ENCODE measurements around the gene L3MBTL2. TPM values are rescaled to one million over a fixed set of nuclear protein-coding genes. Genes with fewer than 3 reads are reported as not detected.
"Not testable (repeated sequence)": the region's sequence is repeated elsewhere in the genome, so short reads cannot be mapped to it uniquely, and the experiment has no call there.

L3MBTL2 gene
- total and polyA plus RNA-seq, 2 experiments from 2014 or later, result 25.5 to 27.0 TPM

- Histone ChIP-seq H3K27ac (no peak overlapping the region), H3K36me3 (peaks cover 59% of the 10 kb centered on the region)
- TF ChIP-seq CTCF (IDR thresholded peaks at IDR 0.05; ENCODE audit: low read depth, low read length), result no peak
Observed at GRCh38 chr22:41177040-41177621, 28.0 kb upstream of the L3MBTL2 start.

GRCh38 chr22:41177622-41178424, 27.3 kb upstream of the L3MBTL2 start:
- no peak for TF ChIP-seq CTCF (IDR thresholded peaks at IDR 0.05; ENCODE audit: low read depth, low read length)
- H3K9me3 ChIP-seq (ENCODE audit: low read depth), result no peaks in the 10 kb centered on the region
- H3K36me3 ChIP-seq, result peaks cover 52% of the 10 kb centered on the region

More at GRCh38 chr22:41177040-41177621, 28.0 kb upstream of the L3MBTL2 start:
- Histone ChIP-seq H3K27me3 (no peaks in the 10 kb centered on the region), H3K9me3 (ENCODE audit: low read depth) (no peaks in the 10 kb centered on the region), H3K4me3 (no peak overlapping the region), H3K4me1 (ENCODE audit: low read depth) (peaks cover 10% of the 10 kb centered on the region)
- DNase-seq (ENCODE audit: low read depth in 1 of 2, low spot score in 1 of 2), result no peak

GRCh38 chr22:41178425-41178975, 26.6 kb upstream of the L3MBTL2 start:
- no peak for TF ChIP-seq CTCF (IDR thresholded peaks at IDR 0.05; ENCODE audit: low read depth, low read length)
- peaks cover 46% of the 10 kb centered on the region for H3K36me3 ChIP-seq
- no peak for DNase-seq (ENCODE audit: low read depth in 1 of 2, low spot score in 1 of 2)
- H3K9me3 ChIP-seq (ENCODE audit: low read depth), result no peaks in the 10 kb centered on the region
- no peak overlapping the region for H3K4me3 ChIP-seq
- no peaks in the 10 kb centered on the region for H3K27me3 ChIP-seq
- H3K4me1 ChIP-seq (ENCODE audit: low read depth), result peaks cover 10% of the 10 kb centered on the region
- no peak overlapping the region for H3K27ac ChIP-seq

More at GRCh38 chr22:41177622-41178424, 27.3 kb upstream of the L3MBTL2 start:
- Histone ChIP-seq H3K27ac (no peak overlapping the region), H3K4me1 (ENCODE audit: low read depth) (peaks cover 10% of the 10 kb centered on the region), H3K27me3 (no peaks in the 10 kb centered on the region), H3K4me3 (no peak overlapping the region)
- no peak for DNase-seq (ENCODE audit: low read depth in 1 of 2, low spot score in 1 of 2)

- not testable (repeated sequence) for DNase-seq (ENCODE audit: low read depth in 1 of 2, low spot score in 1 of 2)
- peaks cover 36% of the 10 kb centered on the region for H3K36me3 ChIP-seq
- H3K27ac ChIP-seq, result peak overlapping the region; percentile 44
Observed at GRCh38 chr22:41180362-41180761, 24.8 kb upstream of the L3MBTL2 start.

GRCh38 chr22:41180926-41181325, 24.2 kb upstream of the L3MBTL2 start:
- no peak for TF ChIP-seq CTCF (IDR thresholded peaks at IDR 0.05; ENCODE audit: low read depth, low read length)
- H3K27me3 ChIP-seq, result no peaks in the 10 kb centered on the region
- no peak overlapping the region for H3K4me3 ChIP-seq
- H3K9me3 ChIP-seq (ENCODE audit: low read depth), result no peaks in the 10 kb centered on the region
- H3K36me3 ChIP-seq, result peaks cover 33% of the 10 kb centered on the region
- H3K4me1 ChIP-seq (ENCODE audit: low read depth), result no peaks in the 10 kb centered on the region
- no peak for DNase-seq (ENCODE audit: low read depth in 1 of 2, low spot score in 1 of 2)
- peak overlapping the region; percentile 44 for H3K27ac ChIP-seq

More at GRCh38 chr22:41180362-41180761, 24.8 kb upstream of the L3MBTL2 start:
- not testable (repeated sequence) for H3K4me3 ChIP-seq; H3K27me3 ChIP-seq; H3K4me1 ChIP-seq (ENCODE audit: low read depth); H3K9me3 ChIP-seq (ENCODE audit: low read depth)
